Medulla oblongata (tissue), 1 donor: Measurements from ENCODE around the gene CA12.
A peak's percentile ranks its signal among the peaks of the same experiment; 100 is the strongest.

Experiments
- DNase-seq: peaks from one replicate; pipeline ENCODE4 v3.0.0-alpha.2; 2015; ENCODE audit errors: extremely low spot score

The CA12 gene

GRCh38 chr15:63402498-63403253 lies 21.0 kb upstream of the CA12 start:
- peak; percentile 65 for DNase-seq

- no peak for DNase-seq
Observed at GRCh38 chr15:63401714-63402497, 20.3 kb upstream of the CA12 start.

GRCh38 chr15:63401078-63401477 lies 19.4 kb upstream of the CA12 start:
- DNase-seq, result no peak

DNA sequence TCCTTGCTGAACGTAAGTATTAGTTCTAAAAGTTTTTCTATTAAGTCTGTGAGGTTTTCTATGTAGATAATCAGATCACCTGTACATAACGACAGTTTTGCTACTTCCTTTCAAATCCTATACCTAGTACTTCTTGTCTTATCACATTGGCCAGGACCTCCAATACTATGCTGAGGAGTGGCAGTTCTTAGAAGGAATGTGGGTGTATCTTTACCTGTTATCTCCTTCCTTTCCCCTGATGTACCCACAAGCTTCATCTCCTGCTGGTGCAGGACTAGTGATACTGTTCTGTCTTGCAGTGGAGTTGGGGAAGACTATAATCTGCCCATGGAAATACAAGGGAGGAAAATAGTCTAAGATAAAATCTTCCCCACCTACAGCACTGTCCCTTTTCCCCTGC lies 16.8 kb upstream of the CA12 start:
- DNase-seq, result no peak

DNA sequence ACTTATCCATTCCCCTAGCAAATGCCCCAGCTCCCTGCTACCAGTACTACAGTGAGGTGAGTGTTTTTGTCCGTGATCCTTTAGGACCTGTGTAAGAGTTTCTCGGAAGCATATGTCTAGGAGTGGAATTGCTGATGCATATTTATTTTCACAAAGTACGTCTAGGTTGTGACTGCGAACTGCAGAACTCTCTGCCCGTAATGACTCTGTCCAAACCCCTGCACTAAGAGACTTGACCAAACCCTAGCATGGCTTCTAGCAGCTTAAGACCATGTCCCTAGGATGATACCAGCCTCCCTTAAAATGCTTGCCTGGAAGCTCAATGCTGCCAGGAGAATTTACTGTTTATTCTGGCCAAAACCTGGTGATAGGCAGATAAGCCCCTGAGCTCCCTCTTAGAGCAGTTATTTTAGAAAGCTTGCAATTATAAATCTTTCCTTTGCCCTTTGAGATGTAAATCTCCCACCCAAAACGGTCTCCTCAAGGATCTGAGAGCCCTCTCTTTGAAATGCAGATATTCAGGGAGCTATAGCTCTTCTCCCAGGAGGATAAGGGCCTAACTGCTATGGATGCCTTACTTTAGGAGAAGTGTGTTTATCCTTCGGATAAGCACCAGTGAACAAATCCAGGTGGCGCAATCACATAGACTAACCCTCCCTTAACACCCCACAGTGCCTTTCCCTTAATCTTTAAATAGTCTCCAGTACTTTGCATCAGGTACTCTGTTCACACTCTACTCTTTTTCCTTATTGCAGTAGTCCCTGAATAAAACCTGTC lies 14.7 kb upstream of the CA12 start:
- DNase-seq, result no peak

- DNase-seq, result no peak
Observed at GRCh38 chr15:63395730-63396151, 14.1 kb upstream of the CA12 start.

DNA sequence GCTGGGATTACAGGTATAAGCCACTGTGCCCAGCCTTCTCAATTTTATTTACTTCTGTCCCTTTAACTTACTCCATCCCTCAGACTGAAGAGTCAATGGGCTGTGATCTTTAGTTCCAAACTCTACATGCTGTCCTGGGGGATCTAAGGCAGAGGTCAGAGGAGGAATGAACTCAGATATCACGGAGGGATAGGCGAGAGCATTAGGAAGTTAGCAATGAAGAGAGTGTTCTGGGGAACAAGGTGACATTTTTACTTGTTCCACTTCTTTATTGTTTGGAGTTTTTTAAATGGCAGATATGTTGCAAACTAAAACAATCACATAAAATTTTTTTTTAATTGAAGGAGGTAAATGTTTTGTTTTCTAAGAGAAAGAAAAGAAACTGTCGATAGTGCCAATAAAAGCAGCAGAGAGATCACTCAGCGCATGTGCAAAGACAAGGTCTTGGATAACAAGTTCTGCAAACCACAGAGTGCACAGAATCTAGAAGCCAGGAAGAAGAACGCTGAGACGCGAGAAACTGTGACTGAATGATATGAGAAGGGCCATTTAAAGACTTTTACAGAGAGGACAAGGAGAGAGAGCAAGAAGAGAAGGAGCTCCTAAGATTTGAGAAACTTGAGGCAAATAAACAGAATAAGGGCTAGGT lies 10.8 kb upstream of the CA12 start:
- no peak for DNase-seq

DNA sequence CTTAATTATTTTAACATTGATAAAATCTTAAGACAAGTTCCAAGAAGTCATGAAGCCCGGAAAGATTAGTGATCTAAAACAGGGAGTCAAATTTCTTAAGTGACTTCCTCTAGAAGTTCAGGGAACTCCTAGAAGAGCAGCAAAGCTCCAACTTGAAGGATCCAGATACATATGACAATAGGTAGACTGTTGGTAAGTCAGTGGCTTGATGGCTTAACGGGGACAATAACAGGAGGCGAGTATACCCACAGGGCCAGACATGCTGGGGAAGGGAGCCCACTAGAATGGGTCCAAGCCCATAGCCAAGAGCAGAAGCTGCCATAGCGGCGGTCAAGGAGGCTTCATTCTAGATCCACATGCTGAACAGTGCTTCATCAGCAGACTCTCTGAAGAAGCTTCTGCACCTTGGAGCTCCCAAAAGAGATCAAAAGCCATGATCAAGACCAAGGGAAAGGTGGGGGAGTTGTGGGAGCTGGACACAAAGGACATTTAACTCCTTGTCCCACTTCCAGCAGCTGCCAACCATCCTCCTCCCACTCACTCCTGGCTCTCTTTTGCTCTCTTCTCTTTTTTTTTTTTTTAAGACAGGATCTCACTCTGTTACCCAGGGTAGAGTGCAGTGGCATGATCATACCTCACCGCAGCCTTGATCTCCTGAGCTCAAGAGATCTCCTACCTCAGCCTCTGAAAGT lies 10.2 kb upstream of the CA12 start:
- DNase-seq, result no peak

- no peak for DNase-seq
Observed at GRCh38 chr15:63390689-63391088, 9.0 kb upstream of the CA12 start.

DNA sequence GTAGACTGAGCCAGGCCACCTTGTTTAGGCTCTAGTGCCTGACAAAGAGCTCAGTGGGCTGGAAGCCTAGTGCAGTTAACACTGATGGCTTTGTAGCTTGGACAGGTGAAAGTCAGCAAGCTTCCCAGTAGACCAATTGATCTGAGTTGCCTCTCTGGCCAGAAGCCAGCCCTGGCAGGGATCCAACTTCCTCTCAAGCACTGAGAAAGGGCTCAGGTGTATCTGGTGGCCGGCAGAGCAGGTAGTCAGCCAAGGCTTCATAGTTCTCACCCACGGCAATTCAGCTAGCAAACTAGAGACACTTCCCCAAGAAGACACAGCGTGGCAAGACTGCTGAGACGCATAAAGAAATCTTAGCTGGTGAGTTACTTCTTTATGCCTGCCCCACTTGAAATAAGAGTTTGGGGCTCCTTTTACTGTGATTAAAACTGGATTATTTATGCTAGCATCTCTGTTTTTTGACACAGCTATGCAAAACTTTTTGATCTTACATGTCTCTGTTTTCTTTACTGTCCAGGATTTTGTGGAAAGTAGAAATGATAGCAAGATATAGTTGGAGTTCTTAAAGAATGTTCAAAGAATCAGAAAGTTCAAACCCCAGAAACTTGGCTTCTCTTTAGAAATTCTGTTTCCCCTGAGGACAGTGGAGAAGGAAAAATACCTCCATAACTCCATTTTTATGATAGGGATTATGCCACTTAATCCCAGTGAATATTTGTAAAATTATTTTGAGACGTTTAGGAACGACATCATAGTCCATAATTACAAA lies 8.4 kb upstream of the CA12 start:
- no peak for DNase-seq

DNA sequence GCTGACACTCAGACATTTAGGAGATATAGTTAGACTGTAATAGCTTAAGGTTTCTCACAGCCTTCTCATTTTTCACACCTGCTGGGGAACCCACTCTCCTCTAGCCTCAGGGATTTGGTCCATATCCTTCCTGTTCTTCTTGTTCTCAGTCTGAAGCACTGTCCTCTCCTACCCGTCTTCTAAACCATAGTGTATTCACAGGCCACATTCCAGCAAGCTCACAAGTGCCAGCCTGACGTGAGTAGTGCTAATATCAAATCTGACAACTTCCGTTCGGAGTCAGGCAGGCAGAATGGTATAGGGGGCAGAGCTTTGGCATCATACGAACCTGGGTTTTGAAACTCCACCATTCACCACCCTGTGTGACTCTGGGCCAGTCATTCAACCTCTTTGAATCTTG lies 6.9 kb upstream of the CA12 start:
- DNase-seq, result no peak

DNA sequence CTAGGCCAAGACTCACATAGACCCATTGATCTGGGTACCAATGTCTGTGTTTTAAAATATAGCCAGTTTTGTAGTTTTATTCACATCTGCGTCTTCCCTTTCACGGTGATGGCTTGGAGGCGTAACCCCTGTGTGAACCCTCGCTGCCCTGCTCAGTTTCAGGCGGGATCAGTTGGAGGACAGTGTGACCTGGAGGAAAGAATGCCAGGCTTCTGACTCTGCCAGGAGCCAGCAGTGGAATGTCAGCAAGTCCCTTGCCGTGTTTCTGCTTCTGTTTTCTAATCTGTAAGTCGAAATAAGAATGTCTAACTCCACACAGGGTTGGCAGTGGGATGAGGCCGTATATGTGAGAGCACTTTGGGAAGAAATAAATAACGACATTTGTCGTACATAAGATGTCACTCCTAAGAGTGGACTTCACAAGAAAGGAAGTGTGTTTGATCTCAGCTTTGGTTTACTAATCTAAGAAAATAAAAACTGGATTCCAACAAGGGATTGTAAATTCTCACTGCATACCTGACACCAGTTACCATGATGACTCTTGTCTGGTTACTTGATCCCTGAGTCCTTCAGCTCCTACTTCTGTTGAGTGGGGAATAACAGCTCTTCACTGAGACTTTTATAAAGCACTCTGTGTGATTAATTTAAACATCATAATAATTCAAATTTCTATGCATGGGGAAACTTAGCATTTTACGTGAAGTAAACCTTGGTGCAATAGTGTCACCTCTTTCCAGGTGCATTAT lies 6.3 kb upstream of the CA12 start:
- DNase-seq, result no peak

DNA sequence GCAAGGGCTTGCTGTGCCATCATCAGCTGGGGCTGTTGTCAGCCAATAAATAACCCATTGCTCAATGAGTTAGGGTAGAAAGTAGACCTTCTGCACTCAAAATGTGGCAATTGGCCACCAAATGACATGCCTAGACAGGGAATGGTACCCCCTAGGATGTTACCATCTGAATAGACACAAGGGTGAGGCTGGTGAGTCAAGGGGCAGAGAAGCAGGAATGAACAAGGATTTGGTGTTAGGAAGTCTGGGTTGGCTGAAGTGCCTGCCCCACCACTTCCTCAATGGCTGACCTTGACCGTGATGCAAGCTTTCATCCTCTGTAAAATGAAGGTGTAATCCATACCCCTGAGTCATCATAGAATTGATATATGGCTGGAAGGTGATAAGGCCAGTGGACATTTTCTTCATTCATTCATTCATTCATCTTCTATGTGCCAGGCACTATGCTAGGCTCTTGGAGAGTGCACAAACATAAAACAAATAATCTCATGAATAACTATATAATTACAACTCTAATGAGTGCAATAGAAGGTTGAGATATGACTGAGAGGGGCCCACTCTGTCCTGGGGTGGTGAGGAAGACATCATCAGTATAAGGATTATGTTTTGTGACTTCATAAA lies 4.4 kb upstream of the CA12 start:
- no peak for DNase-seq

- DNase-seq, result no peak
Observed at GRCh38 chr15:63384906-63385305, 3.3 kb upstream of the CA12 start.

DNA sequence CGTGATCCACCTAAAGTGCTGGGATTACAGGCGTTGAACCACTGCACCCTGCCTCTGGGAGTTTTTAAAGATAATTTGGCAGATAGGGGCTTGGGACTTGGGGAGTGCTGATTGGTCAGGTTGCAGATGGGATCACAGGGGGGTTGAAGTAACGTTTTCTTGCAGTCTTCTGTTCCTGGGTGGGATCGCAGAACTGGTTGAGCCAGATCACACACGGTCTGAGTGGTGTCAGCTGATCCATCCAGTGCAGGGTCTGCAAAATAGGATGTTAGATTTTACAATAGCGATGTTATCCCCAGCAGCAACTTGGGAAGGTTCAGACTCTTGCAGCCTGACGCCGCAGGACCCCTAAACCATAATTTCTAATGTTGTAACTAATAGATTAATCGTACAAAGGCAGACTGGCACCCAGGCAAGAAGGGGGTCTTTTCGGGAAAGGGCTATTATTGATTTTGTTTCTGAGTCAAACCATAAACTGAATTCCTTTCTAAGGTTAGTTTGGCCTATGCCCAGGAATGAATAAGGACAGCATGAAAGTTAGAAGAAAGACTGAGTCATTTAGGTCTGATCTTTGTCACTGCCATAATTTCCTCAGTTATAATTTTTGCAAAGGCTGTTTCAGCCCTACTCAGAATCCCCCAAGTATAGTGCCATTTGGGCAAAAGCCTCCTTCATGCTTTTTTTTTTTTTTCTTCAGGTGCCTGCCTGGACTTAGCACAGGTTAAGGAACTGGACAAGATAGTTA lies 1.5 kb upstream of the CA12 start:
- no peak for DNase-seq

DNA sequence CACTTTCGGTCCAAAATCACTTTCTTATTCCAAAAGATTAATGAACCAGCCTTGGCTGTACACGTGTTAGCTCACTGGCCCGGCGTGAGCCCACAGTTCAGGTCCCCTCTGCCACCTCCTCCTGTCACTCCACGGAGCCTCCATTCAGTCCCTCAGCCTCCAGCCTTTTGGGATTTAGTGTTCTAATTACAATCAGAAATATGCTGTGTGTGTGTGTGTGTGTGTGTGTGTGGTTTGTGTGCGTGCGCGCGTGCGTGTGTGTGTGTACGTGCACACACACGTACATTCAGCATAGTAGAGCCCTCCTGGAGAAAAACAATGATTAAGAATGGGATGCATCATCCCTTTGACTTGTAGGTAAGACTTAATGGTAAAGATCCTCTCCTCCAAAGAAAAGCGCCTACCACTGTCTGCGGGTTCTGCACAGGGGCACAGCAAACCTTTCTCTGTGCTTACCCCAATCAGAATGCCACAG lies 801 bp downstream of the CA12 start:
- DNase-seq, result no peak

- DNase-seq, result no peak
Observed at GRCh38 chr15:63380151-63380807, 1.4 kb downstream of the CA12 start.
